OCI-LY7 (cell line): Measurements from ENCODE around the gene RPL27A. TPM values are rescaled to one million over a fixed set of nuclear protein-coding genes. Genes with fewer than 3 reads are reported as not detected.
A peak's percentile ranks its signal among the peaks of the same experiment; 100 is the strongest.

Source experiments
- BruUV-seq: library from RNA; stranded (reverse); fragments of 400-500 nt; replicated peaks from 2 replicates; lab custom pipeline; 2021; lab: Mats Ljungman, UMichigan
- CTCF ChIA-PET: fragments of 300-600 bp; sonication (Branson Sonifier 250); formaldehyde crosslinking; loops from one replicate; lab custom pipeline; 2022; ENCODE audit warnings: antibody characterized with exemption; ENCODE audit not compliant: unreplicated experiment; lab: Charles Lee
- POLR2A ChIA-PET: fragments of 300-600 bp; sonication (Branson Sonifier 250); formaldehyde crosslinking; loops from one replicate; lab custom pipeline; 2022; ENCODE audit warnings: antibody characterized with exemption; lab: Charles Lee
- DNase-seq: peaks from one replicate; pipeline ENCODE4 v3.0.0-alpha.2; 2015; ENCODE audit warnings: low spot score
- H2AFZ ChIP-seq: fragments of 200-600 bp; sonication (generic), shearing (Covaris generic); 2 replicates; pipeline ENCODE4 v1.6.1; 2014; ENCODE audit warnings: mild to moderate bottlenecking, antibody characterized with exemption, low read length, moderate library complexity
- H3K27ac ChIP-seq: fragments of 200-600 bp; sonication (generic); 2 replicates; pipeline ENCODE4 v1.5.1; 2014; ENCODE audit warnings: mixed run types, low read depth, mild to moderate bottlenecking, moderate library complexity, low read length, inconsistent platforms; ENCODE audit not compliant: poor library complexity, severe bottlenecking
- H3K36me3 ChIP-seq: fragments of 200-600 bp; sonication (generic); 2 replicates; pipeline ENCODE4 v1.6.1; 2014; ENCODE audit warnings: mild to moderate bottlenecking, antibody characterized with exemption, low read length, moderate library complexity, mixed read lengths; ENCODE audit not compliant: insufficient read depth
- H3K4me1 ChIP-seq: fragments of 200-600 bp; sonication (generic); 2 replicates; pipeline ENCODE4 v1.5.1; 2014; ENCODE audit warnings: mild to moderate bottlenecking, low read length; ENCODE audit not compliant: insufficient read depth, poor library complexity, severe bottlenecking
- H3K4me2 ChIP-seq: fragments of 200-600 bp; sonication (generic); 2 replicates; pipeline ENCODE4 v1.6.1; 2014; ENCODE audit warnings: mild to moderate bottlenecking, low read length
- H3K4me3 ChIP-seq: fragments of 200-600 bp; sonication (generic); 2 replicates; pipeline ENCODE4 v1.5.1; 2014; ENCODE audit warnings: mild to moderate bottlenecking, low read depth, low read length; ENCODE audit not compliant: poor library complexity, severe bottlenecking
- H3K79me2 ChIP-seq: fragments of 200-600 bp; sonication (generic); 2 replicates; pipeline ENCODE4 v1.6.1; 2016; ENCODE audit warnings: low read depth, mild to moderate bottlenecking, low read length, moderate library complexity, mixed read lengths; ENCODE audit not compliant: insufficient read depth
- H3K9me2 ChIP-seq: fragments of 200-600 bp; sonication (generic); 2 replicates; pipeline ENCODE4 v1.6.1; 2016; ENCODE audit warnings: mild to moderate bottlenecking, low read length, mixed read lengths; ENCODE audit not compliant: insufficient read depth
- H3K9me3 ChIP-seq: fragments of 200-600 bp; sonication (generic); 2 replicates; pipeline ENCODE4 v1.6.1; 2014; ENCODE audit warnings: mild to moderate bottlenecking, mixed run types, low read length, mixed read lengths
- H4K20me1 ChIP-seq: fragments of 200-600 bp; sonication (generic); 2 replicates; pipeline ENCODE4 v1.6.1; 2014; ENCODE audit warnings: mild to moderate bottlenecking, antibody characterized with exemption, low read length, moderate library complexity, mixed read lengths; ENCODE audit not compliant: insufficient read depth
- CTCF ChIP-seq: fragments of 200-600 bp; sonication (generic); conservative IDR thresholded peaks from 2 replicates; pipeline ENCODE4 v1.5.1; 2014; ENCODE audit warnings: mild to moderate bottlenecking, antibody characterized with exemption, low read length, moderate library complexity, mixed read lengths
- EZH2phosphoT487 ChIP-seq: fragments of 200-600 bp; sonication (generic); IDR thresholded peaks from 2 replicates; pipeline ENCODE4 v1.6.1; 2018; ENCODE audit warnings: low read depth, borderline replicate concordance, mild to moderate bottlenecking, mixed run types, antibody characterized with exemption, low read length, moderate library complexity, mixed read lengths
- intact Hi-C: fragments of 100-400 bp; cut with micrococcal nuclease; formaldehyde crosslinking; loops from one replicate; pipeline ENCODE4 v1.10.0; 2022; ENCODE audit not compliant: unreplicated experiment
- total RNA-seq, 2 experiments: library from RNA; depleted of rRNA in 1 of 2; stranded (reverse); fragments of >200 nt in 1 of 2; shearing (Covaris generic) in 1 of 2; gene quantifications; 2 replicates each; pipeline ENCODE4 v1.2.3, GENCODE V29; 2014 to 2022

RPL27A gene
- total RNA-seq, 2 experiments from 2014 or later: 1,593 to 2,753 TPM

- no peaks in the 10 kb centered on the region for H3K9me3 ChIP-seq
- BruUV-seq: TSS peak; percentile 0
- CTCF ChIA-PET: no interaction called here
- intact Hi-C loops: no loop called here
- 0 out of 2 replicates have a peak, but pooled peaks cover 3% of the 10 kb centered on the region for H4K20me1 ChIP-seq
- no peaks in the 10 kb centered on the region for H3K9me2 ChIP-seq
- POLR2A ChIA-PET: interaction anchor here (0.6 to 1.2 kb wide), 5 partner anchors 9 to 740 kb away, joined by 3 to 6 read pairs (median 4); partner anchors contain the start of genes RPL27A and TRIM66
- H3K4me3 ChIP-seq: peak overlapping the region; percentile 88
- DNase-seq: no peak
- H2AFZ ChIP-seq: no peak overlapping the region
- no peak overlapping the region for H3K27ac ChIP-seq
- H3K4me1 ChIP-seq: peaks cover 44% of the 10 kb centered on the region
- peaks cover 37% of the 10 kb centered on the region; the same call in 1 of the 2 replicates for H3K79me2 ChIP-seq
- peak overlapping the region; percentile 83 for H3K4me2 ChIP-seq
- peaks cover 89% of the 10 kb centered on the region for H3K36me3 ChIP-seq
- TF ChIP-seq CTCF (no peak), EZH2phosphoT487 (no peak)
These were observed 8.1 kb downstream of the RPL27A start for GRCh38 chr11:8690374-8691342.

- DNase-seq: no peak
- H3K4me2 ChIP-seq: no peak overlapping the region
- POLR2A ChIA-PET: no interaction called here
- no peaks in the 10 kb centered on the region for H3K9me2 ChIP-seq
- H3K79me2 ChIP-seq: peaks cover 28% of the 10 kb centered on the region; the same call in 1 of the 2 replicates
- peaks cover 89% of the 10 kb centered on the region for H3K36me3 ChIP-seq
- TF ChIP-seq EZH2phosphoT487 (no peak), CTCF (no peak)
- intact Hi-C loops: no loop called here
- CTCF ChIA-PET: no interaction called here
- no peaks in the 10 kb centered on the region for H3K9me3 ChIP-seq
- H3K4me1 ChIP-seq: peaks cover 34% of the 10 kb centered on the region
- no peak overlapping the region for H2AFZ ChIP-seq
- H4K20me1 ChIP-seq: 0 out of 2 replicates have a peak, but pooled peaks cover 3% of the 10 kb centered on the region
- no peak overlapping the region for H3K4me3 ChIP-seq
- no peak overlapping the region for H3K27ac ChIP-seq
- no TSS peak for BruUV-seq
These were observed 9.0 kb downstream of the RPL27A start for GRCh38 chr11:8691601-8692000.
